Activated CD8-positive, alpha-beta memory T cell treated with anti-CD3 and anti-CD28 coated beads for 1 hour (primary cell): Measurements from ENCODE around the gene MINPP1.
"Not testable (repeated sequence)": the region's sequence is repeated elsewhere in the genome, so short reads cannot be mapped to it uniquely, and the experiment has no call there.

Source experiments
- DNase-seq, 2 donors: peaks; one replicate each; pipeline ENCODE4 v3.0.0-alpha.2; 2020; ENCODE audit warnings: low read depth in 1 of 2; ENCODE audit errors: extremely low read depth in 1 of 2

MINPP1 gene

GRCh38 chr10:87504640-87505365, at the start of gene MINPP1:
Gene MINPP1 (plus strand): TSS chr10:87504893. CDS start chr10:87504916, 23 bp downstream.
- peak; percentile 29 to 47 for DNase-seq

GRCh38 chr10:87456586-87457220, 48.0 kb upstream of the MINPP1 start:
- DNase-seq = not testable (repeated sequence)

- DNase-seq = not testable (repeated sequence)
Measured at GRCh38 chr10:87461751-87462150, 42.9 kb upstream of the MINPP1 start.

GRCh38 chr10:87466849-87467248, 37.8 kb upstream of the MINPP1 start:
- not testable (repeated sequence) for DNase-seq

GRCh38 chr10:87488733-87489132, 16.0 kb upstream of the MINPP1 start:
- DNase-seq = not testable (repeated sequence)

- DNase-seq = not testable (repeated sequence)
Measured at GRCh38 chr10:87490285-87490684, 14.4 kb upstream of the MINPP1 start.

GRCh38 chr10:87492450-87492849, 12.2 kb upstream of the MINPP1 start:
- DNase-seq = not testable (repeated sequence)

GRCh38 chr10:87495446-87495845, 9.2 kb upstream of the MINPP1 start:
- DNase-seq = not testable (repeated sequence)

- not testable (repeated sequence) for DNase-seq
Measured at GRCh38 chr10:87497386-87497785, 7.3 kb upstream of the MINPP1 start.

GRCh38 chr10:87498106-87498789, 6.4 kb upstream of the MINPP1 start:
- DNase-seq = not testable (repeated sequence)

- DNase-seq = no peak
Measured at GRCh38 chr10:87500646-87501048, 4.0 kb upstream of the MINPP1 start.

GRCh38 chr10:87503401-87503800, 1.3 kb upstream of the MINPP1 start:
- no peak for DNase-seq

GRCh38 chr10:87503886-87504285, 807 bp upstream of the MINPP1 start:
- DNase-seq = no peak

- DNase-seq = no peak
Measured at GRCh38 chr10:87504307-87504639, 420 bp upstream of the MINPP1 start.

GRCh38 chr10:87505366-87506111, 846 bp downstream of the MINPP1 start:
- peak in 1 of 2 donors; percentile 11 for DNase-seq

GRCh38 chr10:87506956-87507355, 2.3 kb downstream of the MINPP1 start:
- DNase-seq = no peak

- DNase-seq = no peak
Measured at GRCh38 chr10:87507879-87508483, 3.3 kb downstream of the MINPP1 start.

- no peak for DNase-seq
Measured at GRCh38 chr10:87508837-87509236, 4.1 kb downstream of the MINPP1 start.

- DNase-seq = no peak
Measured at GRCh38 chr10:87510025-87510424, 5.3 kb downstream of the MINPP1 start.

- no peak for DNase-seq
Measured at GRCh38 chr10:87511526-87511925, 6.8 kb downstream of the MINPP1 start.

- DNase-seq = no peak
Measured at GRCh38 chr10:87518937-87519336, 14.2 kb downstream of the MINPP1 start.
